HUDEP-2 (cell line): ENCODE measurements around the gene AZI2.

Source experiments
- DNase-seq, 76 experiments: peaks; one replicate each; lab custom pipeline; 2025; ENCODE audit not compliant: unreplicated experiment in 76 of 76; lab: John Stamatoyannopoulos, UW

The AZI2 gene

GRCh38 chr3:28308196-28308595 is 40.4 kb downstream of the AZI2 start:
- DNase-seq, result no peak

DNA sequence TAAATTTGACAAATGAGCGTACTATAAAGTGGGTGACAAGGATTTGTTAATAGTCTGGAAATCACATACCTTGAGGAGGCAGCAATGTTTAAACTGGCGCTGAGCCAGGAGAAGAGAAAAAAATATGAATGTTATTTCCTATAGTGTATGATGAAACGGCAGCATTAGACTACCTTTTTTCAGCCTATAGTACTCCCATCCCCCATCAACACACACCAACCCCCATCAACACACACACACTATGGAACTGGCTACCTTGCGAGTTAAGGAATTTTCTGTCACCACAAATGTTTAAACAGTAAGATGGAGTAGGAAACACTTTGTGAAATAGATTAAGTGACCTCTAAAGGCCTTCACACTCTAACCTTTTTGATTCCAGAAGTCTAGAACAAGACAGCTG is 46.9 kb downstream of the AZI2 start:
- DNase-seq, result no peak

- DNase-seq, result no peak
Measured at GRCh38 chr3:28300345-28300962, 48.2 kb downstream of the AZI2 start.

DNA sequence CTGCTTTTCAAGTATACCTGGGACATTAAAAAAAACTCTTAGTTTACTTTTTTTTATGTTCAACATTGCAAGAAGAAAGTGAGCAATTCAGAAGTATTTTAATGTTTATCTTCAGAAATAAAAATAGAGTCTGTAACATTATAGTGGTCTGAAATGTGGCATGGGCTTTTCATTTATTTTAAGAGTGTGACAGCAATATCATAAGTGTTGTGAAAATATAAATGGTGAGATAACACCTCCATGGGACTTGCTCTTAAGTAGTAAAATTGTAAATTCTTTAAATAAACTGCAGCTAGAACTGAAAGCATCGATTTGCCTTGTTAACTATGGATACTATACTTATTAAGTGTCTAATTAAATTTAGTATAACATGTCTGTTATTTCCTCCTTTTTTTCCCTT is 48.9 kb downstream of the AZI2 start:
- DNase-seq, result no peak

GRCh38 chr3:28295898-28296490 is 52.6 kb downstream of the AZI2 start:
- no peak for DNase-seq

- no peak for DNase-seq
Measured at GRCh38 chr3:28294667-28295413, 53.8 kb downstream of the AZI2 start.

GRCh38 chr3:28292622-28293021 is 56.0 kb downstream of the AZI2 start:
- DNase-seq, result no peak

DNA sequence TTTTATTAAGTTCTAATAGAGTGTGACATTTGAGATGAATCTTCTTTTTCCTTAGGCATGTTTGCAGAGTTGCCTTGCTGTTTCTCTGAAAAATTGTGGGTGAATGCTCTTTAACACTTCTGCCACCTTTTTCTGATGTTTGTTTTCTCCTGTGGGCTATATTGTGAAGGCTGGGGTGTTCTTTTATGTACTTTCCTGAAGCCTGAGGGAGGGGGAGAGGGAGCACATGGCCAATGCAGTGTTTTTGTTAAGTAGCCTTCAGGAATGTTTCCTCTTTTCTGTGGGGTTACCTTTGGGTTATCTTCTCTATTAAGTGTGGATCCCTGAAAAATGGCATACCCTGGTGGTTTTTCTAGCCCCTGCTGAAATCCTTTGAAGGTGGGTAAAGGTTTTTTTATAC is 57.0 kb downstream of the AZI2 start:
- no peak for DNase-seq

DNA sequence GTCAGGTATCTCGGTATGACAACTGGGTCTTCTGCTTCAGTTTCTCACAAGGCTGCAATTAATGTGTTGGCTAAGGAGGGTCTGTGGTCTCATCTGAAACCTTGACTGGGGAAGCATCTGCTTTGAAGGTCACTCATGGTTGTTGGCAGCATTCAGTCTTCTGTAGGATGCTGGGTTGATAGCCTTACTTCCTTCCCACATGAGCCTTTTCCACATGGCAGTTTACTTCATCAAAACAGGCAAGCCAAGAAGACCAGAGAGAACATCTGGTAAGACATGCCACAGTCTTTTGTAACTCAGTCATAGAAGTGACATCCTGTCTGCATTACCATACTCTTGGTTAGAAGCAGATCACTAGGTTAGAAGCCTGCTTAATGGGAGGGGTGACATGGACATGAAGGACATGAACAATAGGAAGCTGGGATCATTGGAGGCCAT is 57.7 kb downstream of the AZI2 start:
- no peak for DNase-seq

- DNase-seq, result no peak
Measured at GRCh38 chr3:28287046-28287445, 61.6 kb downstream of the AZI2 start.

GRCh38 chr3:28286595-28286994 is 62.0 kb downstream of the AZI2 start:
- peak in 11 of 76 experiments; percentile 1 to 38 (median 6) for DNase-seq

DNA sequence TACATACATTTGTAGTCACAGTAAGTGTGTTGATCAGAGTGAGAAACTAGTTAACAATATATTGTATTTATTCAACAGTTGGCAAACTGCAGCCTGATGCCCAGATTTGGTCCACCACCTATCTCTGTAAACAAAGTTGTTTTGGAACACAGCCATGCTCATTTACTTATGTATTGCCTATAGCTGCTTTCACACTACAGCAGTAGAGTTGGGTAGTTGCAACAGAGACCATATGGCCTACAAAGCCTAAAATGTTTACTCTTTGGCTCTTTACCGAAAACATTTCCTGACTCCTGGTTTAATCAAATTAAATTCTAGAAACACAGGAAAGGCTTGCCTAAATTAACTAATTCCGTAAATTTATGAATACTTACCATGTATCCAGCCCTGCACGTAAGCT is 67.8 kb downstream of the AZI2 start:
- no peak for DNase-seq

GRCh38 chr3:28279770-28280169 is 68.9 kb downstream of the AZI2 start:
- no peak for DNase-seq

DNA sequence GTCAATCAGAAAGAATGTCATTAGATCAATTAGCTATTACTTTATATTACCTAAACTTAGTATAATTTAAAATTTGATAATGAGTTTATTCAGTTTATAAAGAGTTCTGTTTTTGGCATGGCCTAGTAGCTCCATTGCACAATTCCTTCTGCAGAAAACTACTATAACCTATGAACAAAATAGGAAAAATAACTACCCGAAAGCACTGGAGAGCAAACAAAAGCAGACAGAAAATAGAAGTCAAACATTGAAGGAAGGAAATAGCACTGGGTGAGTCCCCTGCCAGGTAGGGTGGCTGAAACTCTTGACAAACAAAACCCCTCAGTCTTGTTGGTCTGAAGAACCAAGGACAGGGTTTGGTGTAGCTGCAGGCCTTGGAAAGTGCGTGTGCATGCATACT is 69.7 kb downstream of the AZI2 start:
- DNase-seq, result no peak

DNA sequence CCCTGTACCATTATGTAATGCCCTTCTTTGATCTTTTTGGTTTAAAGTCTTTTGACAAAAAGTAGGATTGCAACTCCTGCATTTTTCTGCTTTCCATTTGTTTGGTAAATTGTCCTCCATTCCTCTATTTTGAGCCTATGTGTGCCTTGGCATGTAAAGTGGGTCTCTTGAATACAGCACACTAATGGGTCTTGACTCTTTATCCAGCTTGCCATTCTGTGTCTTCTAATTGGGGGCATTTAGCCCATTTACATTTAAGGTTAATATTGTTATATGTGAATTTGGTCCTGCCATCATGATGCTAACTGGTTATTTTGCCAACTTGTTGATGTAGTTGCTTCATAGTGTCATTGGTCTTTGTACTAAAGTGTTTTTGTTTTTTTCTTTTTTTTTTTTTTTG is 74.8 kb downstream of the AZI2 start:
- no peak for DNase-seq
